GM13977 (cell line): Measurements from ENCODE around the gene CRHR2.

Experiments
- DNase-seq: peaks from one replicate; pipeline ENCODE4 v3.0.0; 2012; ENCODE audit warnings: low spot score
- in situ Hi-C: fragments of 300-500 bp; cut with MboI; formaldehyde crosslinking; loops from one replicate; pipeline ENCODE4 v1.12.0; 2022; ENCODE audit warnings: low sequenced_read_pairs, low pct_unique_long_range_greater_than_20kb, mixed read lengths, inconsistent platforms; ENCODE audit not compliant: unreplicated experiment
- TF ChIP-seq, protein P1 (sequence below): IDR thresholded peaks from 2 replicates; pipeline ENCODE4 v1.5.1; 2012; ENCODE audit warnings: mild to moderate bottlenecking, control low read depth; ENCODE audit not compliant: insufficient read depth; ENCODE audit errors: extremely low read depth, missing control alignments

CRHR2 gene

DNA sequence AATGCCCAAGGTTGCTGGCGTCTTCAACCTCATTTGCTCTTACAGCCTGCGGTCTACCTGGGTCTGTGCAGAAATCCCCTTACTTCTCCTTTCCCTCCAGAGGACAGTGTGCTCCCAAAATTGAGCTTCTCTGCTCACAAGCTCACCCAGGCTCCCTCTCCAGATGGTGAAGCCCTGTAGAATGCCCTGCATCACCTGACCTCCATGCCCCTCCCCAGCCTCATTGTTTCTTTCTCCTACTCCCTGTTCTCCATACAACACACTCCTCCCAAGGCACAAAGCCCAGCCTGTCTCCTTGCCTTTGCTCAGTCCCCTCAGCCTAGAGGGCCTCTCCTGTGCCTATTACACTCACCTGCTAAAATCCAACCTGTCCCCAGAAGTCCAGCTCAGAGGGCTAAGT, 3.5 kb downstream of the CRHR2 start:
- in situ Hi-C loops, result no loop called here
- TF ChIP-seq, protein P1, sequence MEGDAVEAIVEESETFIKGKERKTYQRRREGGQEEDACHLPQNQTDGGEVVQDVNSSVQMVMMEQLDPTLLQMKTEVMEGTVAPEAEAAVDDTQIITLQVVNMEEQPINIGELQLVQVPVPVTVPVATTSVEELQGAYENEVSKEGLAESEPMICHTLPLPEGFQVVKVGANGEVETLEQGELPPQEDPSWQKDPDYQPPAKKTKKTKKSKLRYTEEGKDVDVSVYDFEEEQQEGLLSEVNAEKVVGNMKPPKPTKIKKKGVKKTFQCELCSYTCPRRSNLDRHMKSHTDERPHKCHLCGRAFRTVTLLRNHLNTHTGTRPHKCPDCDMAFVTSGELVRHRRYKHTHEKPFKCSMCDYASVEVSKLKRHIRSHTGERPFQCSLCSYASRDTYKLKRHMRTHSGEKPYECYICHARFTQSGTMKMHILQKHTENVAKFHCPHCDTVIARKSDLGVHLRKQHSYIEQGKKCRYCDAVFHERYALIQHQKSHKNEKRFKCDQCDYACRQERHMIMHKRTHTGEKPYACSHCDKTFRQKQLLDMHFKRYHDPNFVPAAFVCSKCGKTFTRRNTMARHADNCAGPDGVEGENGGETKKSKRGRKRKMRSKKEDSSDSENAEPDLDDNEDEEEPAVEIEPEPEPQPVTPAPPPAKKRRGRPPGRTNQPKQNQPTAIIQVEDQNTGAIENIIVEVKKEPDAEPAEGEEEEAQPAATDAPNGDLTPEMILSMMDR, result no peak
- DNase-seq, result no peak

DNA sequence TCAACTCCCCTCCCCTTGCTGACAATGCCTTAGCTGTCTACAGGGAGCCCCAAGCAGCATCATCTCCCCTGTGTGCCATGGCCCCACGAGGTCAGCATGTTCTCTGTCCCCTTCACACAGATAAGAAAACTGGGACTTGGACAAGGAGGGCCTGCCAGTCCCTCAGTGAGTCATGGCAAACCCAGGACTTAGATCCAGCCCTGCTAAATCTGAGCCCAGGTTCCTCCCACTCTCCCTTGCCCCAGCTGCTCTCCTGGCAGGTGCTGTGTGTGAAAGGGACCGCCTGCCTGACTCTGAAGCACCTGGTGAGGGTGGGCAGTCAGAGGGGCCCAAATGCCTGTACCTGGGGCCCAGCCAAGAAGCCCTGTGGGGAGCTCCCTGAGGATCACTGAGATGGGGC, 7.4 kb downstream of the CRHR2 start:
- TF ChIP-seq, protein P1, result no peak
- no peak for DNase-seq
- in situ Hi-C loops, result no loop called here

DNA sequence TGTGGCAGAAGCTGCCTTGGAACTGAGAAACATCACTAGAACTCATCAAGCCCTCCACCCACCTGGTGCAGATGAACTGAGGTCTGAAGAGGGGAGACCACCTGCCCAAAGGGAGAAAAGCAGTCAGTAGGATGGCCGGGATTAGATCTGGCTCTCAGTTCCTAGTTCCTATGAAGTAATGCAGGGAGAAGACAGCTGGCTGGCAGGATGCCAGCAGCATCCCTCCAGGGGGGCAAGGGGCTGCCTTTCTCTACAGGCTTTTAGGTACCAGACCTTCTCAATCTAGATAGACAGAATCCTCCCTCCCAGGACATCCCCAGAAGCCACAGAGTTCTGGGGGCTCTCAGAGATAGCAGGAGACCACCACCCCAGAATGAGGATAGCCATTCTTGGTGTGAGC, 7.8 kb downstream of the CRHR2 start:
- no peak for DNase-seq
- TF ChIP-seq, protein P1, result no peak
- in situ Hi-C loops, result no loop called here

DNA sequence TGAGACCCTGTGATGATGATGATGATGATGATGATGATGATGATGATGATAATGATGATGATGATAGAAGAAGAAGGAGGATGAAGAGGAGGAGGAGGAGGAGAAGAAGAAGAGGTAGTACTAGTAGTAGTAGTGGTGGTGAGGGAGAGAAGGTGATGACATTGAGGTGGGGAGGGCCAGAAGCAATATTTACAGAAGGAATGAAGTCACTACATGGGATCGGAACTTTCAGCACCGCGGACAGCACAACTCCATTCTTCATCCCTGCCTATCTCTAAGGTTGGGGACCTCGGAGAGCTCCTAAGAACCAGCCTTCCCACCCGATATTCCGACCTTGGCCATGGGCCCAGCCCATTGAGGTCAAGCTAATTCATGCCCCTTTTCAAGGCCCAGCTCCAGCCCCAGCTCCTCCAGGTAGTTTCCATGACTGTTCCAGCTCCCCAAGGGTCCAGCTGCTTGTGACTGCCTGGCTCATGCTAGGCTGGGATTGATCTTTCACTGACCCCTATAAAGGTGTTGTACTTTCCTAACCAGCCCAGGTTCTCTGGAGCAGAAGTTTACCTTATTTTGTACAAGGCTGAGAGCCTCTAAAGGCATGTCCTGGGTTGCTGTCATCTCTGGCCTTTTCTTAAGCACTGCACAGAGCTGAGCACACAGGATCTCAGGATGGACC, 10.3 kb downstream of the CRHR2 start:
- no peak for DNase-seq
- TF ChIP-seq, protein P1, result no peak
- in situ Hi-C loops, result no loop called here

DNA sequence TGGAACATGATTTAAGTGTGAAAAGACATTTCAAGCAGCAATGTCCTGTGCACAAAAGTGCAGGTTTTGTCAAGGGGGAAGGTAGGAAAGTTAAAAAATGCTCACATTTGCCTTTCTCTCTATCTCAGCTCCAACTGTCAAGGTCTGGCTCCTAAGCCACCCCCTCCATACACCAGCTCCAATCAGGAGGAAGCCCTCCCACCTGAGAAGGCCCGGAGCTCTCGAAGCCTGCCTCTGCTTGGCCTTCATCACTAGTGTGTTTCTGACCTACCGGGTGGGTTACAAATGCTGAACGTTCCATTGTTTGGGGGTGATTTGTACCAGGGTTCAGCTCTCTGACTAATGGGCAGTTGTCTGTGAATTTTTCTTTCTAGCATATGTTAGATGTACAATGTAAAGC, 14.2 kb downstream of the CRHR2 start:
- no peak for DNase-seq
- TF ChIP-seq, protein P1, result no peak
- in situ Hi-C loops, result no loop called here

DNA sequence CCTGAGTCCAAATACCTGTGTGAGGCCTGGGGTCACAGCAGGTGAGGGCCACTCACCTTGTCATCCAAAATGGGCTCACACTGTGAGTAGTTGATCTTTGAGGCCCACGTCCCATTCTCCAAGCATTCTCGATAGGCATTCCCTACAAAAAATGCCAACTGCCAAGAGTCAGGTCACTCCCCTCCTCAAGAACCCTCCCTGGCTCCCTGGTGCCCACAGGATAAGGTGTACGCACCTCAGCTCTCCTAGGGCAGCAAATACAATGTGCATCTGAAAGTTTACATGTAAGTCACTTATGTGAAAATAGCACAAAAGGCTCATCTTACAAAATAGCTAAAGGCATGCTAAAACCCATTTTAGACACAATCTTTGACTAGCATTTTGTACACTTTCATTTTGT, 15.1 kb downstream of the CRHR2 start:
- DNase-seq, result no peak
- in situ Hi-C loops, result no loop called here
- TF ChIP-seq, protein P1, result no peak

DNA sequence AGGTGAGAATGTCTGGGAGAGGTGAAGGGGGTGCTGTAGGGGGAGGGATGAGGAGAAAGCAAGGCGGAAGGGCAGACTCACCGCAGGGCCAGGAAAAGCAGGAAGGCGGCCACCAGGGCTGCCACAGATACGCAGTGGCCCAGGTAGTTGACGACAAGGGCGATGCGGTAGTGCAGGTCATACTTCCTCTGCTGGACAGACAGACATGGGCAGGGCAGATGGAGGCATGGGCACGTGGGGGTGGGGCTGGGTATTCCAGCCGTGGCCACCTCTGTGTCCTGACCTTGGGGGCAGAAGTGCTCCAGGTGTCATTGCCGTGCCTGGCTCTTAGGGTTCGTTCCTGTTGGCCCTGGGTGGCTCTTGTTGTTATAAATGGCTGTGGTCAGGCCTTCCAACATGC, 16.8 kb downstream of the CRHR2 start:
- in situ Hi-C loops, result no loop called here
- TF ChIP-seq, protein P1, result no peak
- DNase-seq, result no peak
